ENCODE measurements around the gene LUC7L3.
A peak's percentile ranks its signal among the peaks of the same experiment; 100 is the strongest.
"Not testable (repeated sequence)": the region's sequence is repeated elsewhere in the genome, so short reads cannot be mapped to it uniquely, and the experiment has no call there.

Gene LUC7L3

GRCh38 chr17:50785946-50786570, 66.7 kb downstream of the LUC7L3 start:
- DNase-seq (ENCODE audit: low read depth), result peak; percentile 34

- no peak for DNase-seq (ENCODE audit: low read depth)
These were observed 67.7 kb downstream of the LUC7L3 start for GRCh38 chr17:50787106-50787505.

- DNase-seq (ENCODE audit: low read depth), result no peak
These were observed 71.2 kb downstream of the LUC7L3 start for GRCh38 chr17:50790618-50791017.

- DNase-seq (ENCODE audit: low read depth), result no peak
These were observed 72.7 kb downstream of the LUC7L3 start for GRCh38 chr17:50792132-50792531.

GRCh38 chr17:50793007-50793406, 73.6 kb downstream of the LUC7L3 start:
- no peak for DNase-seq (ENCODE audit: low read depth)

- DNase-seq (ENCODE audit: low read depth), result no peak
These were observed 75.0 kb downstream of the LUC7L3 start for GRCh38 chr17:50794361-50794760.

GRCh38 chr17:50797135-50797810, 77.9 kb downstream of the LUC7L3 start:
- no peak for DNase-seq (ENCODE audit: low read depth)

GRCh38 chr17:50798424-50799288, 79.3 kb downstream of the LUC7L3 start:
- DNase-seq (ENCODE audit: low read depth), result no peak

- DNase-seq (ENCODE audit: low read depth), result no peak
These were observed 80.2 kb downstream of the LUC7L3 start for GRCh38 chr17:50799582-50799981.

- no peak for DNase-seq (ENCODE audit: low read depth)
These were observed 80.8 kb downstream of the LUC7L3 start for GRCh38 chr17:50800196-50800700.

GRCh38 chr17:50802609-50803571, 83.5 kb downstream of the LUC7L3 start:
- no peak for DNase-seq (ENCODE audit: low read depth)

GRCh38 chr17:50803676-50804075, 84.3 kb downstream of the LUC7L3 start:
- no peak for DNase-seq (ENCODE audit: low read depth)

- DNase-seq (ENCODE audit: low read depth), result not testable (repeated sequence)
These were observed 85.5 kb downstream of the LUC7L3 start for GRCh38 chr17:50804749-50805475.

- DNase-seq (ENCODE audit: low read depth), result no peak
These were observed 86.1 kb downstream of the LUC7L3 start for GRCh38 chr17:50805486-50805885.

Data from GM04504 (cell line).